NCI-H748 (cell line): ENCODE data around the gene ANKRD30B.
"Not testable (repeated sequence)": the region's sequence is repeated elsewhere in the genome, so short reads cannot be mapped to it uniquely, and the experiment has no call there.

Experiments used
- DNase-seq: peaks from one replicate; lab custom pipeline; 2025; ENCODE audit not compliant: unreplicated experiment; lab: John Stamatoyannopoulos, UW

ANKRD30B gene, protein sequence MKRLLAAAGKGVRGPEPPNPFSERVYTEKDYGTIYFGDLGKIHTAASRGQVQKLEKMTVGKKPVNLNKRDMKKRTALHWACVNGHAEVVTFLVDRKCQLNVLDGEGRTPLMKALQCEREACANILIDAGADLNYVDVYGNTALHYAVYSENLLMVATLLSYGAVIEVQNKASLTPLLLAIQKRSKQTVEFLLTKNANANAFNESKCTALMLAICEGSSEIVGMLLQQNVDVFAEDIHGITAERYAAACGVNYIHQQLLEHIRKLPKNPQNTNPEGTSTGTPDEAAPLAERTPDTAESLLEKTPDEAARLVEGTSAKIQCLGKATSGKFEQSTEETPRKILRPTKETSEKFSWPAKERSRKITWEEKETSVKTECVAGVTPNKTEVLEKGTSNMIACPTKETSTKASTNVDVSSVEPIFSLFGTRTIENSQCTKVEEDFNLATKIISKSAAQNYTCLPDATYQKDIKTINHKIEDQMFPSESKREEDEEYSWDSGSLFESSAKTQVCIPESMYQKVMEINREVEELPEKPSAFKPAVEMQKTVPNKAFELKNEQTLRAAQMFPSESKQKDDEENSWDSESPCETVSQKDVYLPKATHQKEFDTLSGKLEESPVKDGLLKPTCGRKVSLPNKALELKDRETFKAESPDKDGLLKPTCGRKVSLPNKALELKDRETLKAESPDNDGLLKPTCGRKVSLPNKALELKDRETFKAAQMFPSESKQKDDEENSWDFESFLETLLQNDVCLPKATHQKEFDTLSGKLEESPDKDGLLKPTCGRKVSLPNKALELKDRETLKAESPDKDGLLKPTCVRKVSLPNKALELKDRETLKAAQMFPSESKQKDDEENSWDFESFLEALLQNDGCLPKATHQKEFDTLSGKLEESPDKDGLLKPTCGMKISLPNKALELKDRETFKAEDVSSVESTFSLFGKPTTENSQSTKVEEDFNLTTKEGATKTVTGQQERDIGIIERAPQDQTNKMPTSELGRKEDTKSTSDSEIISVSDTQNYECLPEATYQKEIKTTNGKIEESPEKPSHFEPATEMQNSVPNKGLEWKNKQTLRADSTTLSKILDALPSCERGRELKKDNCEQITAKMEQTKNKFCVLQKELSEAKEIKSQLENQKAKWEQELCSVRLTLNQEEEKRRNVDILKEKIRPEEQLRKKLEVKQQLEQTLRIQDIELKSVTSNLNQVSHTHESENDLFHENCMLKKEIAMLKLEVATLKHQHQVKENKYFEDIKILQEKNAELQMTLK (N-terminal part only)

DNA sequence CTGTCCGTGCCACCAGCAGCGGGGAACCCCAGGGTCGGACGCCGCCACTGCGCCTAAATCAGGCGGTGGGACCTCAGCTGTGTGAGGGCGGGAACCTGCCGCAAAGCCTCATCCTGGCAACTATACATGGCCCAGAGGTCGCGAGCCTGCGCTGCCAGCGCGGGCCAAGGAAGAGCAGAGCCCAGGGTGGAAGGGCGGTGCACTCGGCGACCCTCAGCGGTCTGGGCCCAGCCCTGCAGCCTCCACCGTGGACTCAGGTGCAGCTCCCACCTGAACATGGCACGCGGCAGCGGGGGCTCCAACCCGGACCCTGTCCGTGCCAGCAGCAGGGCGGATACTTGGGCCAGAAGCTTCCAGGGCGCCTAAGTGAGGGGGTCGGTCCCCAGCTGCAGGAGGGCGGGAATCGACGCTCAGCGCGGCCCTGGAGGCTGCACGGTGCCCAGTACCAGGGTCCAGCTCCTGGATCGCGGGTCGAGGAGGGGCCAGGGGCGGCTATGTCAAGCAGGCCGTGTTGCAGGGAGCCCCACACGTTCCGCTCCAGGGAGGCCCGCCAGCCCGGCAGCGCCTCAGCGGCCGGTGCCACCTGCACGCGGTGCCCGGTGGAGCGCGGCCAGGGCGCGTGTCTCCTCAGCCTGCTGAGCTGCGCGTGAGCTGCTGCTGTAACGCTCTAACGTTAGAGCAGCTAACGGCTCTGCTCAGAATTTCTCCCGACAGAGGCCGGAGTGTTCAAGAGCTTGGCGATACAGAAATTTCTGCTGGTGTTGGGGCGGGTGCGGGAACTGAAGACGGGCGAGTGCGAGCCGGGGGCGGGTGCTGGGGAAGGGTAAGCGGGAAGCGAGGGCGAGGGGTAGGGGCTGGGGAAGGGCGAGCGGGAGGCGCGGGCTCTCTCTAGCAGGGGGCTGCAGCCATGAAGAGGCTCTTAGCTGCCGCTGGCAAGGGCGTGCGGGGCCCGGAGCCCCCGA is at the start of gene ANKRD30B:
Gene ANKRD30B, plus strand, starts transcription at position 660 of the 962 bp plus-strand sequence. Its CDS starts 248 bp downstream, at position 908.
- peak; percentile 75 for DNase-seq

DNA sequence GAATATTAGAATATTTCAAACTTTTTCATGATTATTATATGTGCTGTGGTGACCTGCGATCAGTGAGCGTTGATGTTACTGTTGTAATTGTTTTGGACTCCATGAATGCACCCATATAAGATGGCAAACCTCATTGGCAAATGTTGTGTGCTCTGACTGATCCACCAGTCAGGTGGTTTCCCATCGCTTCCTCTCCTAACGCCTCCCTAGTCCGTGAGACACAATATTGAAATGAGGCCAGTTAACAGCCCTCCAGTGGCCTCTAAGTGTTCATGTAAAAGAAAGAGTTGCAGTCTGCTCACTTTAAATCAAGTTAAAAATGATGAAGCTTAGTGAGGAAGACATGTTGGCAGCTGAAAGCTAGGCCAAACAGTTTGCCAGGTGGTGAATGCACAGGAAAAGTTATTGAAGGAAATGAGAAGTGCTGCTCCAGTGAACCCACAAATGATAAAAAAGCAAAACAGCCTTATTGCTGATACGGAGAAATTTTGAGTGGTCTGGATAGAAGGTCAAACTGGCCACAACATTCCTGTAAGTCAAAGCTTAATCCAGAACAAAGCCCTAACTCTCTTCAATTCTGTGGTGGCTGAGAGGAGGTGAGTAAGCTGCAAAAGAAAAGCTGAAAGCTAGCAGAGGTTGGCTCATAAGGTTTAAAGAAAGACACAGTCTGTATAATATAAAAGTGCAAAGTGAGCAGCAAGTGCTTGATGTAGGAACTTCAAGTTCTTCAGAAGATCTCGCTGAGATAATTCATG is 46.5 kb upstream of the ANKRD30B start:
- not testable (repeated sequence) for DNase-seq

GRCh38 chr18:14709761-14710160 is 38.2 kb upstream of the ANKRD30B start:
- DNase-seq, result not testable (repeated sequence)

- not testable (repeated sequence) for DNase-seq
Observed at GRCh38 chr18:14721569-14721968, 26.4 kb upstream of the ANKRD30B start.

DNA sequence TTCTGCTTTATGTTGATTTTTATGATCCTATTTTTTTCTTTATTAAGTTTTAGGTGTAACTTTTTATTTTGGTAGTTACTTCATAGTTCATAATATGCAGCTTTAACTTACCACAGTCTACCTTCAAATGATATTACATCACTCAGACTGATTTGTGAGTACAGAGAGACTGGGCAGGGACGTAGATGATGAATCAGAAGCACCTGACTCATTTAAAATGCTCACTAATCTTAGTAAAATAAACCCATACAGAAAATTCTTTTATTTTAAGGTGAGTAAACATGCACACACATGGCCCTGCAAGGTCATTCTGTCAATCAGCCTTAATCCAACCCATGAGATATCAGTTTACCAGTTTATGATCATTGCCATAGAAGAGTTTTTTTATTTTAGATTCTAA is 8.9 kb upstream of the ANKRD30B start:
- not testable (repeated sequence) for DNase-seq

DNA sequence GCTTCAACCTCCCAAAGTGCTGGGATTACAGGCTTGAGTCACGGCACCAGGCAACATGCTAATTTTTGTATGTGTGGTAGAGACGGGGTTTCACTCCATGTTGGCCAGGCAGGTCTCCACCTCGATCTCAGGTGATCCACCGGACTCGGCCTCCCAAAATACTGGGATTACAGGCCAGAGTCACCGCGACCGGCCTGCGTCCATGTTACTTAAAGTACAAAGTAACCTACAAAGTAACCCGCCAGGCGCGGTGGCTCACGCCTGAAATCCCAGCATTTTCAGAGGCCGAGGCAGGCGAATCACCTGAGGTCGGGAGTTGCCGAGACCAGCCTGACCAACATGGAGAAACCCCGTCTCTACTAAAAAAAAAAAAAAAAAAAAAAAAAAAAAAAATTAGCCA is 1.1 kb upstream of the ANKRD30B start:
- DNase-seq, result no peak

DNA sequence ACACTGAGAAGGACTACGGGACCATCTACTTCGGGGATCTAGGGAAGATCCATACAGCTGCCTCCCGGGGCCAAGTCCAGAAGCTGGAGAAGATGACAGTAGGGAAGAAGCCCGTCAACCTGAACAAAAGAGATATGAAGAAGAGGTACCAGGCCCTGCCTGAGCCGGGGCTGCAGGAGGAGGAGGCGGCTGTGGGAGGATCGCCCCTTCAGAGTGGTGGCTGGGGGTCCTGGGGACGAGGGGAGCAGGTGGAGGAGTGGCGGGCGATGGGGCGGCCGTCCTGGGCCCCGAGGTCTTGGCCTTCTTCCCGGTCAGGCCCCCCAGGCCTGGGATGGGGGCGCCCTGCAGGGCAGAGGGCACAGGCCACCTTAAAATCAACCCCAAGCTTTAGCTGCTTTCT is 524 bp downstream of the ANKRD30B start:
- DNase-seq, result peak; percentile 47

GRCh38 chr18:14763566-14763965 is 15.6 kb downstream of the ANKRD30B start:
- not testable (repeated sequence) for DNase-seq

DNA sequence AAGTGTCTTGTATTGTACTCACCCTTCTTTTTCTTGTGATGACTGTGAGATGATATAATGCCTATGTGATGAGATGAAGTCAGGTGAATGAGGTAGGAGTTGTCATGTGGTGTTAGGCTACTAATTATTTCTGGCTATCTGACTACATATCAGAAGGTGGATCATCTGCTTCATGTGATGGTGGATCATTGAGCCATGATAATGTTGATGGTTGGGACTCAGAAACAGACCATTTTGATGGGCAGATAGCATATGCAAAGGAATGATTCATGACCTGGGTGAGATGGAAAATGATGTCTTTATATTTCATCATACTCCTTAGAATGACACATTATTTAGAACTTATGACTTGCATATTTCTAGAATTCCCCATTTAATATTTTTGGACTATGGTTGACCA is 19.5 kb downstream of the ANKRD30B start:
- DNase-seq, result no peak

GRCh38 chr18:14768241-14768640 is 20.3 kb downstream of the ANKRD30B start:
- no peak for DNase-seq

DNA sequence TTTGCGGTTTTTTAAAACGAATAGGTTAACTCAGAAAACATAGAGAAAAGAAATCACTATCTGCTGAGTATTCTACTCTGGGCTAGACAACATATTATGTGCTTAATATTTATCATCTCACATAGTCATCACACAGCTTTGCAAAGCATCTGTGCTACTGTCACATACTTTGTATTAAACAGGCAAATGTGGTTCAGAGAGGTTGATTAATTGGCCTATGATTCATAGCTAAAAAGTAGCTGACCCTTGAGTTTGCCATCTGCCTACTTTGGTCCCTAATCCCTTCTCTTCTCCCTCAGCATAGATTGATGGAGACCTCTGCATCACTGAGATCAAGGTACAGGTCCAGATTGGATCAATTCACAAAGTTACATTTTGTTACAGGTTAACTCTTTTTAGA is 21.4 kb downstream of the ANKRD30B start:
- DNase-seq, result no peak

DNA sequence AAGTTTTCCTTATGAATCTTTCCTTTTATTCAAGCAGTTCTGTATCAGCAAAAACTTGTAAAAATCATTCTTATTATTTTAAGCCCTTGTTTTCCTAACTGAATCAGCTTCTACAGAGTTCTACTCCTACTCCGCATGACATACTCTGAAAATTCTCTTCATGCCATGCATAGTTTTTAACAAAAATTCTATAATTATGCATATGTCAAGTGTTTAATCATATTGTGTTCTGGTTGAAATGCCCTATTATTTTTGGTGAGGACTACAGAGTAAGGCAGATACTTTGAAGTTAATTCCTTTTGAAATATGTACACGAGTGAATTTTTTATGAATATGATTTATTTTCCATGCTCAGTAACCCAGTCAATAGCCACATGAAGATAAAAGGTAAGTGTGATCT is 28.8 kb downstream of the ANKRD30B start:
- DNase-seq, result no peak

- peak; percentile 95 for DNase-seq
Observed at GRCh38 chr18:14781671-14782070, 33.7 kb downstream of the ANKRD30B start.

- DNase-seq, result no peak
Observed at GRCh38 chr18:14784133-14784532, 36.2 kb downstream of the ANKRD30B start.

GRCh38 chr18:14796876-14797275 is 48.9 kb downstream of the ANKRD30B start:
- peak; percentile 18 for DNase-seq

DNA sequence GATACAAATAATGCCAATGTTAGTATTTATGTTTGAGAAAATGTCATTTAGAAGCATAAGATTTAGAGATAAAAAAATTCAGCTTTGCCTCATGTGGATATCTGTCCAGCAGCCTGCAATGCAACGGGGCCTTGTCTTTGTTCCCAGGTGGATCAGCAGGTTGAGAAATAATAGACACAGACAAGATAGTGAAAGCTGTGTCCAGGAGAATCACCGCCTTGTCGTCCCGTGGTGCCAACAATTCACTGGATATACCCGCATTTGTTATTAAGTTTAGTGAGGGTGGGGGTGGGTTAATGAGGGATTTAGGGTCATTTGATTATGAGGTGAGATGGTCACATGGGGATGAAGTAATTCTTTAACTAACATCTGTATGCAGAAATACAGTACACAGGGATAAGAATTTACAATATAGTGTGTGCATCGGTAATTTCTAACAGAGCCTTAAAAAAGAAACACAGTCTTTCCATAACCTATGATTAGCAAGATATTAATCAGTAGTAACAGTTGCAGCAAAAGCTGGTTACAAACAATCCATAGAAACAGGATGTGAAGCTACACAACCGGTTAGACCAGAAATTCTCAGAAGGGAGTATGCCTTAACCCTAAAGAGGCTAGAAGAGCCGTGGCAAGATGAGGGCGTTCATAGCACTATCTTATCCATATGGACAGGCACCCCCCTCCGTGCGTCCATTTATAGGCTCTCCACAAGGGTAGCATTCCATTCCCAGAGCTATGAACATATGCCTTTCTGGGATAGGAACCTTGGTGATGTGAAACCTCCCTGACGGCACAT is 50.2 kb downstream of the ANKRD30B start:
- DNase-seq, result peak; percentile 95

DNA sequence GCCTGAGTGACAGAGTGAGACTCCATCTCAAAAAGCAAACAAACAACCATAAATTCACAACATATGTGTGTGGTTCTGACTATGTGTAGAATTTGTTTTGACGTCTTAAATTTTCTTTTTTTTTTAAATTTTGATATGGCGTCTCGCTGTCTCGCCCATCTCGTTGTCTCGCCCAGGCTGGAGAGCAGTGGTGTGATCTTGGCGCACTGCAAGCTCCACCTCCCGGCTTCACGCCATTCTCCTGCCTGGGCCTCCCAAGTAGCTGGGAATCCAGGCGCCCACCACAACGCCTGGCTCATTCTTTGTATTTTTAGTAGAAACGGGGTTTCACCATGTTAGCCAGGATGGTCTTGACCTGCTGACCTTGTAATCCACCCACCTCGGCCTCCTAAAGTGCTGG is 63.1 kb downstream of the ANKRD30B start:
- DNase-seq, result not testable (repeated sequence)

DNA sequence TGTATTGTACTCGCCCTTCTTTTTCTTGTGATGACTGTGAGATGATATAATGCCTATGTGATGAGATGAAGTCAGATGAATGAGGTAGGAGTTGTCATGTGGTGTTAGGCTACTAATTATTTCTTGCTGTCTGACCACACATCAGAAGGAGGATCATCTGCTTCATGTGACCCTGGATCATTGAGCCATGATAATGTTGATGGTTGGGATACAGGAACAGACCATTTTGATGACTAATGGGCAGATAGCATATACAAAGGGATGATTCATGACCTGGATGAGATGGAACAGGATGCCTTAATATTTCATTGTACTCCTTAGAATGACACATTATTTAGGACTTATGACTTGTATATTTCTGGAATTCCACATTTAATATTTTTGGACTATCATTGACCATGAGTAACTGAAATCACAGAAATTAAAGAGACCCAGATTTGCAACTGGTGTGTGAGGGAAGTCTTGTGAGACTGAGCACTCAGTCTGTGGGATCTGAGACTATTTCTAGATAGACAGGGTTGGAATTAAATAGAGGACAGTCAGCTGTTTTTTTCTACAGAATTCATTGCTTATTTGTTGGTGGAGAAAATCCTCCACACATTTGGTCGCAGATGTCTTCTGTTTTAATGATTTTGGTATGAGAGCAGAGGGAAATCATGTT is 79.1 kb downstream of the ANKRD30B start:
- not testable (repeated sequence) for DNase-seq
